ENCODE data around the gene CMTM1. TPM values are rescaled to one million over a fixed set of nuclear protein-coding genes. Genes with fewer than 3 reads are reported as not detected.

The CMTM1 gene
- total and polyA plus RNA-seq, 7 donors, result 0.71 to 3.0 (median 1.3) TPM; not detected in 2

- H3K4me1 ChIP-seq, result no peaks in the 10 kb centered on the region
- no peaks in the 10 kb centered on the region for H3K9me3 ChIP-seq
- 85 to 91% methylated on average over 5 of the region's 5 CpGs for WGBS, 2 donors
- peaks cover 0 to 87% (median 25%) of the 10 kb centered on the region in 4 donors for H3K36me3 ChIP-seq
- no peak overlapping the region for H3K4me3 ChIP-seq
- intact Hi-C loops (cut with DNase I), result no loop called here
- H3K27me3 ChIP-seq, result no peaks in the 10 kb centered on the region
- H3K27ac ChIP-seq, result no peak overlapping the region
- DNase-seq, result no peak
- no peak for TF ChIP-seq POLR2AphosphoS5 (IDR thresholded peaks at IDR 0.05)
- TF ChIP-seq CTCF (IDR thresholded peaks at IDR 0.05), result no peak
- TF ChIP-seq POLR2A (IDR thresholded peaks at IDR 0.05), result no peak
- TF ChIP-seq EP300 (IDR thresholded peaks at IDR 0.05), result no peak
Observed at GRCh38 chr16:66538910-66539309, 27.3 kb upstream of the CMTM1 start.

GRCh38 chr16:66539623-66540469 is 26.4 kb upstream of the CMTM1 start:
- intact Hi-C loops (cut with DNase I), result no loop called here
- DNase-seq, result no peak
- 66 to 87% methylated on average over 3 of the region's 3 CpGs for WGBS, 2 donors
- Histone ChIP-seq H3K4me3 (no peak overlapping the region), H3K9me3 (no peaks in the 10 kb centered on the region), H3K4me1 (no peaks in the 10 kb centered on the region), H3K27ac (no peak overlapping the region), H3K36me3 (peaks cover 0 to 84% (median 22%) of the 10 kb centered on the region in 4 donors), H3K27me3 (no peaks in the 10 kb centered on the region)
- TF ChIP-seq CTCF (IDR thresholded peaks at IDR 0.05), result no peak
- no peak for TF ChIP-seq POLR2A (IDR thresholded peaks at IDR 0.05)
- TF ChIP-seq EP300 (IDR thresholded peaks at IDR 0.05), result no peak
- no peak for TF ChIP-seq POLR2AphosphoS5 (IDR thresholded peaks at IDR 0.05)

- H3K27me3 ChIP-seq, result no peaks in the 10 kb centered on the region
- H3K4me1 ChIP-seq, result no peaks in the 10 kb centered on the region
- 91 to 93% methylated on average over 18 of the region's 18 CpGs for WGBS, 2 donors
- no peak overlapping the region for H3K4me3 ChIP-seq
- intact Hi-C loops (cut with DNase I), result no loop called here
- TF ChIP-seq POLR2AphosphoS5 (IDR thresholded peaks at IDR 0.05), result no peak
- no peak for TF ChIP-seq EP300 (IDR thresholded peaks at IDR 0.05)
- TF ChIP-seq CTCF (IDR thresholded peaks at IDR 0.05), result no peak
- TF ChIP-seq POLR2A (IDR thresholded peaks at IDR 0.05), result no peak
- no peak for DNase-seq
- H3K27ac ChIP-seq, result no peak overlapping the region
- H3K36me3 ChIP-seq, result peaks cover 0 to 71% (median 24%) of the 10 kb centered on the region in 4 donors
- H3K9me3 ChIP-seq, result no peaks in the 10 kb centered on the region
Observed at GRCh38 chr16:66541388-66542355, 24.6 kb upstream of the CMTM1 start.

GRCh38 chr16:66542396-66542795 is 23.8 kb upstream of the CMTM1 start:
- Histone ChIP-seq H3K36me3 (peaks cover 0 to 68% (median 19%) of the 10 kb centered on the region in 4 donors), H3K27ac (no peak overlapping the region), H3K9me3 (no peaks in the 10 kb centered on the region), H3K4me3 (no peak overlapping the region), H3K27me3 (no peaks in the 10 kb centered on the region), H3K4me1 (peaks cover 0 to 2% (median 0%) of the 10 kb centered on the region in 4 donors)
- TF ChIP-seq CTCF (IDR thresholded peaks at IDR 0.05) (no peak), EP300 (IDR thresholded peaks at IDR 0.05) (no peak), POLR2A (IDR thresholded peaks at IDR 0.05) (no peak), POLR2AphosphoS5 (IDR thresholded peaks at IDR 0.05) (no peak)
- WGBS, 2 donors, result 90 to 94% methylated on average over 3 of the region's 3 CpGs
- no peak for DNase-seq
- intact Hi-C loops (cut with DNase I), result no loop called here

Data from sigmoid colon (tissue), 7 donors.